ENCODE results near the gene FOXF1.

Gene FOXF1

DNA sequence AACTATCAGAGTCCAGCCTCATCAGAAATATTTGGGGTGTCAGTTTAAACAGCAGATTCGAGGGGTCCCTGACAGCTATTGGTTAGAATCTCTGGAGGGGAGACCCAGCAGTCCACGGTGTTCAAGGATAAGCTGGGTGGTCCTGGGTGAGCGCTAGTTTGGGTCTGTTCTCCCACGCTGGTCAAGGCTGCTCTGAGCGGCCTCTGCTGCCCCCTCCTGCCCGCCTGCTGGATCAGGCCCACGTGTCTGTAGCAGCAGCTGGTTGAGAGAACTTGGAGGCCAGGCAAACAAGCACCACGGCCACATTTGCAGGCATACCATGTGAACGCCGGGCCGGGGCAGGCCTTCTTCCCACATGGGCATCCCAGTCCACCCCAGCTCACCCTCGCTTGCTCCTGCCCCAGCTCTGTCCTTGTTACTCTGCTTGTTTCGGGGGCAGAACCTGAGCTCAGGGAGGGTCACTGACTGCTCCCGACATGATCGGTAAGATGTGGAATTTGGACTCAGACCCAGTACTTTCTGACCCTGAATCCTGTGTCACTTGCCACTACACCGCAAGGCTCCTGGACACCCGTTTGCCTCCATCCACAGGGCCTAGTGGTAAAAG lies 7.4 kb downstream of the FOXF1 start:
- peak; percentile 84 for DNase-seq (ENCODE audit: low read depth)

DNA sequence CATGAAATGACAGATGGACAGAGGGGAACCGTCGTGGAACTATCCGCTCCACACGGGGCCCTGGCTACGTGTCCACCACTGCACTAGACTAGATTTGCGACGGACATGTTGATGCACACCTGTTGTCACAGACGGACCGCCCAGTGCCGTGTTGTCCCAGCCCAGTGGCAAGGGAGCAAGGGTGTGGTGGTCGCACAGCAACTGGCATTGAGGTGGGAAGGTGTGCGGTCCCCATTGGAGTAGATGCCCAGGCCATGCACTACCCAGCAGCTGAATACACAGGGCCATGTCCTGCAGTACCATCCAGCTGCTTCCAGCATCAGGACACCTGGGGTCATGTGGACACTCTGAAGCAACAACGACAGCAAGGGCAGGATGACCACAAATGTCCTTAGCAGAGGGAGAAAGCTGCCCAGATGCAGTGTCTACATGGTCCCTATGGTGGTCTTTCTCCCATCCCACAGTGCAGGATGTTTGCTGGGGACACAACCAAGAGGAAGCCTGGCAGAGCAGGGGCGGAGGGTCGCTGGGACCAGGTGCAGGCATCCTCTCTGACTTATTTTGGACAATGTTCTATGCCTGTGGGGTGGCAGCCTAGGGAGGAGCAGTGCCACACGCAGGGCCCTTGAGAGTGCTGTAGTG lies 8.8 kb downstream of the FOXF1 start:
- DNase-seq (ENCODE audit: low read depth) = no peak

- peak; percentile 59 for DNase-seq (ENCODE audit: low read depth)
These were observed 9.5 kb downstream of the FOXF1 start for GRCh38 chr16:86519649-86520316.

- no peak for DNase-seq (ENCODE audit: low read depth)
These were observed 10.2 kb downstream of the FOXF1 start for GRCh38 chr16:86520317-86521210.

GRCh38 chr16:86521236-86522197 lies 11.2 kb downstream of the FOXF1 start:
- DNase-seq (ENCODE audit: low read depth) = no peak

- DNase-seq (ENCODE audit: low read depth) = no peak
These were observed 12.3 kb downstream of the FOXF1 start for GRCh38 chr16:86522634-86523033.

- DNase-seq (ENCODE audit: low read depth) = no peak
These were observed 12.9 kb downstream of the FOXF1 start for GRCh38 chr16:86523166-86523740.

GRCh38 chr16:86524029-86524428 lies 13.7 kb downstream of the FOXF1 start:
- DNase-seq (ENCODE audit: low read depth) = no peak

GRCh38 chr16:86525696-86526095 lies 15.4 kb downstream of the FOXF1 start:
- no peak for DNase-seq (ENCODE audit: low read depth)

GRCh38 chr16:86527366-86527765 lies 17.0 kb downstream of the FOXF1 start:
- DNase-seq (ENCODE audit: low read depth) = no peak

GRCh38 chr16:86528061-86528929 lies 18.0 kb downstream of the FOXF1 start:
- no peak for DNase-seq (ENCODE audit: low read depth)

- DNase-seq (ENCODE audit: low read depth) = peak; percentile 22
These were observed 18.8 kb downstream of the FOXF1 start for GRCh38 chr16:86529160-86529559.

DNA sequence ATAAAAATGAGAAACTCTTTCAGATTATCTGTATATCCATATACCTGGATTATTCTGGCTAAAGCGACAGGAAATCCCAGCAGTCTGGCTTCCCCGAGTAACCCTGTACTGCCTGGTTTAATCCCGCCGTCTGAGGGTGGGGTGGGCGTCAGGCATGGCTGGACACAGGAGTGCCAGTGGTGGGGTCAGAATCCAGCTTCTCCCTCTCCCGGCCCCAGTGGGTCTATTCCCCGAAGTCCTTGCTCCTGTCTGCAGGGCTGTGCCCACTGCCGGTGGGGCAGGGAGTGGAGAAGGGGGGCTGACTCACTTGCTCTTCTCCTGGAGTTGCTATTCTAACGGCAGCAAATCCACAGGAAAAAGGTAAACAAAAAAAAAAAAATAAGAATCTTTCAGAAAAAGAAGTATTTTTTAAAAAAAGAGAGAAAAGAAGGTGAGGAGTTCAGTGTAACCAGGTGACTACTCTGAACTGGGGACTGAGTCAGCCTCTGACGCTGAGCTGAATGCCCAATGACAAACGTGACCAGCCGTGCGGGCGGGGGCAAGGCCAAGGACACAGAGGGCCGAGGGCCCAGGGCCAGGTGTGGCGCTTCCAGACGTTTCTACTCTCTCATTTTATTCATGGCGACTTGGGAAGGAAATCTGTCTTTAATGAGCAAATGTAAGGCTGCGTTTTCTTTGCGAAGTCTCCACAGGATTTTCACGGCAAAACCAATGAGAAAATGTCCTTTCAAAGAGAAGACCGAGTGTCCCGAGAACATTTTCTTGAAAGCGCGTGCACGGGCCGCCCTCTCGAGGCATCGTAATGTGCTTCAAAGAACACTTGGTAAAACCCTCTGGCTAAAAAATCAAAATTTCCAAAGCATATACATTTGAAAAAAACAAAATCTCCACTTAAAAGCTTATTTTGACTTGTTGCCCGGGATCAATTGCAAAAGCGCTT lies 20.2 kb downstream of the FOXF1 start:
- no peak for DNase-seq (ENCODE audit: low read depth)

DNA sequence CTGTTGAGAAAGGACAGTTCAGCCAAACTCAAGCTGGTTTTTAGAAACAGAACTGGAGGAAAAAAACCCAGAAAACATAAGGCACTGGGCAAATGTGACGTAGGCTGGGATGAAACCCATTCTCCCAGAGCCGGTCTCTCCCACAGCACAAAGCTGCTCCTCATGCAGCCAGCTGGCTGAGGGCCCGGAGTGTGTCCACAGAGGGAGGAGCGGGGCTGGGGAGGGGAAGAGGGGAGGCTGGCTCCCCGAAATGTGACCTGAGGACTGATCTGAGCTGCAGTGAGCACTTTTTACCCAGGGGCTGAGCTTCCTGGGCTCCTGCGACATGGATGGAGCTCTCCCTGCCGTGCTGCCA lies 20.8 kb downstream of the FOXF1 start:
- peak; percentile 51 for DNase-seq (ENCODE audit: low read depth)

- no peak for DNase-seq (ENCODE audit: low read depth)
These were observed 21.6 kb downstream of the FOXF1 start for GRCh38 chr16:86531641-86532525.

GRCh38 chr16:86532526-86532815 lies 22.1 kb downstream of the FOXF1 start:
- no peak for DNase-seq (ENCODE audit: low read depth)

GRCh38 chr16:86533076-86533475 lies 22.7 kb downstream of the FOXF1 start:
- no peak for DNase-seq (ENCODE audit: low read depth)

- DNase-seq (ENCODE audit: low read depth) = no peak
These were observed 23.5 kb downstream of the FOXF1 start for GRCh38 chr16:86533767-86534351.
